GM18499 (cell line): ENCODE data around the gene CDKN2B-AS1.
"Not testable (repeated sequence)": the region's sequence is repeated elsewhere in the genome, so short reads cannot be mapped to it uniquely, and the experiment has no call there.

Experiments
- ATAC-seq: cut with Tn5 transposase; IDR thresholded peaks from one replicate; pipeline ENCODE4 v1.9.1; 2021; ENCODE audit warnings: moderate number of reproducible peaks; ENCODE audit not compliant: insufficient read depth, unreplicated experiment

CDKN2B-AS1 gene

DNA sequence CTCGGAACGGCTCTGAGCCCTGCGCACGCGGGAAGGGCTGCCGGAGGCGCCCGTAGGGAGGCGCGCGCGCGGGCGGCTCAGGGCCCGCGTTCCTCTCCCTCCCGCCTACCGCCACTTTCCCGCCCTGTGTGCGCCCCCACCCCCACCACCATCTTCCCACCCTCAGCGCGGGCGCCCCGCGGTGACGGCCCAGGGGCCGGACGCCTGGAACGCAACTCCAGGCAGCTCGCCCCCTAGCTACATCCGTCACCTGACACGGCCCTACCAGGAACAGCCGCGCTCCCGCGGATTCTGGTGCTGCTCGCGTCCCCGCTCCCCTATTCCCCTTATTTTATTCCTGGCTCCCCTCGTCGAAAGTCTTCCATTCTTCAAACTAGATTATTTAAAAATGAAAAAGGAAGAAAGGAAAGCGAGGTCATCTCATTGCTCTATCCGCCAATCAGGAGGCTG is at the start of gene CDKN2B-AS1:
CDKN2B-AS1 (plus strand) TSS at position 236 of the 450 bp plus-strand sequence.
- ATAC-seq = peak; percentile 6

DNA sequence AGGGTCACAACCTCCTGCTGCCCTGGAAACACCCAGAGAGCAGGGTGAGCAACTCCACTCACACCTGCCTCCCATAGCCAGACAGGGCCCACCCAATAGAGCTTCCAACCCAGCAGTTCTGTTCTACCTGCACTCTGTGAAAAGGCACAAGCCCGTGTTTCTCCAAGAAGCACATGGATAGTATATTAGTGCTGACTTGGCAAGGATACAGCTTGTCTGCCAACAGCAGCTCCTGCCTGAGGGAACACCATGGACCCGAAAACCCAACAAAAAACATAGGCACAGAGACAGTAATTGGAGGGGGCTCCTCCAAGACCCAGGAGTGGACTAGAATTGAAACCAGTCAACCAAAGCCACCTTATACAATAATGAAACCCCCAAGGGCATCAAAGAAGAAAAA is 49.0 kb upstream of the CDKN2B-AS1 start:
- no peak for ATAC-seq

DNA sequence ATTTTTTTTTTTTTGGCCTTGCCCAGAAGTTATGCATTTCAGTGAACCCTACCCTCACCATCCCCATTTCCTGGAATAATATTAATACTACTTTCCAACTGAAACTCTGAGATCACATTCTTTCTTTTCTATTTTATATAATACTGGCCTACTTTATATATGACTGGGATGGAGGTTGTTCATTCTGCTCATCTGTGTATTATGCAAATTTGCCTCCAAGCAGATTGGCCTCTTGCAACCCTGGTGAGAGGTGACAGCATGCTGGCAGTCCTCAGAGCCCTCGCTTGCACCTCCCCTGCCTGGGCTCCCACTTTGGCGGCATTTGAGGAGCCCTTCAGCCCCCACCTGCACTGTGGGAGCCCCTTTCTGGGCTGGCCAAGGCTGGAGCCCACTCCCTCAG is 35.8 kb upstream of the CDKN2B-AS1 start:
- no peak for ATAC-seq

DNA sequence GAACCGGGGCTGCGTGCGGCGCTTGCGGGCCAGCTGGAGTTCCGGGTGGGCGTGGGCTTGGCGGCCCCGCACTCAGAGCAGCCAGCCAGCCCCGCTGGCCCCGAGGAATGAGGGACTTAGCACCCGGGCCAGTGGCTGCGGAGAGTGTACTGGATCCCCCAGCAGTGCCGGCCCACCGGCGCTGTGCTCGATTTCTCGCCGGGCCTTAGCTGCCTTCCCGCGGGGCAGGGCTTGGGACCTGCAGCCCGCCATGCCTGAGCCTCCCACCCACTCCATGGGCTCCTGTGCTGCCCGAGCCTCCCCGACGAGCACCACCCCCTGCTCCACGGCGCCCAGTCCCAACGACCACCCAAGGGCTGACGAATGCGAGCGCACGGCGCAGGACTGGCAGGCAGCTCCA is 35.3 kb upstream of the CDKN2B-AS1 start:
- ATAC-seq = not testable (repeated sequence)

DNA sequence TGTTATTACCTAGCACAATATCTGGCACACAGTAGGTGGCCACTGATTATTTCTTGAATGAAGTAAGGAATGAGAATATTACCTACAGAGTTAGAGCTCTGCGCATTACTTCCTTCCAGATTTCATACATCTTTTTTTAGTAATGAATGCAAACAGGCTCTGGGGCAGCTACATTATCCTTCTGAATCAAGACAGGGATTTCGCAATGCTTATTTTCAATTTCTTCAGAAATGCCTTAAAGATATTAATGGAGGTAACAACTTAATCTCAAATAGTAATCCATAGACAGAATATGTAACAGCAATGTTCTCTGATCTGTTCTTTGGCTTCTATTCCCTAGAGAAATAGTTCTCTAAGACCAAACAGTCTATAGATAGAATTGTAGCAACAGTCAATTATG is 33.0 kb upstream of the CDKN2B-AS1 start:
- ATAC-seq = no peak

DNA sequence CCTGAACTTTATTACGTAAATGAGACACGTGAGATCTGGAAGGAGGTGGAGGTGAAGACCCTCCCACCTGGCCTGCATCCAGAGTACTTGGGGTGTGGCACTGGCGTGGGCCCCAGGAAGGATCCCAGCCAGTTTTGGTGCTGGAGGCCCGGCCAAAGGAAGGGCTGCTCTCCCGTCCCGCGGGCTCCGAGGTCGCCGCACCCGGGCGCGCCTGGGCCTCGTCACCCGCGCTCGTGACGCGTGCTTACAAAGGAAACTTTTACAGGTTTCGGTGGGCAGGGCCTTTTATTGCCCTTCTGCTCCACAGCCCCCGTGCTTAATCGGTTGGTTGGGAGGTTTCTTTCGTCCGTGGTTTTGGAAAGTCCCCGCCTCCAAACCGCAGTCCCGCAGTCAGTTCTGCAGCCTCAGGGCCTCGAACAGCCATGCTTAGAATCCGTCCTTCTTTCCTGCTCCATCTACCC is 29.6 kb upstream of the CDKN2B-AS1 start:
- no peak for ATAC-seq

DNA sequence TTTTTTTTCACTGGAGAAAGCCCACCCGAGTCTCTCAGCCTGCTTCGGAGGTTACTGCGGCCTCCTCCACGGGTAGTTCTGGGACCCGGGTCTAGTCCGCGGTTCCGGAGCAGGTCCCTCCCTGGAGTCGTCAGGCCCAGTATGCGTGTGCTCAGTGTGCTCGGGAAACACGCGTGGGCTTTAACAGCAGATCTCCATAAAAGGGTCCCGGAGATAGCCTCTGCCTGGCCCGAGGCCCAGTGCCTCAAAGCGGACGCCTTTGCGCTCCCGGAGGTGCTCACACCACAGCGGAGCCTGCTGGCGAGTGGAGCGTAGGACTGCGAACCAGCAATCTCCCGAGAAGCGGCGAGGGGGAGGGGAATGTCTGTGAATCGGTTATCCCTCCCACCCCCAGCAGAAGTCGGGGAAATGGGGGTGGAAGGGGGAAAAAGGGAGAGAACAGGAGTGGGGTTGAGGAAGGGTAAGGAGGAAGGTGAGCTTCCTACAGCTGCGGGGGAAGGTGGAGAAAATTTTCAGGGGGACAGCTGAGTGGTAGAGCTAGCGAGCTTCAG is 29.1 kb upstream of the CDKN2B-AS1 start:
- ATAC-seq = peak; percentile 50

DNA sequence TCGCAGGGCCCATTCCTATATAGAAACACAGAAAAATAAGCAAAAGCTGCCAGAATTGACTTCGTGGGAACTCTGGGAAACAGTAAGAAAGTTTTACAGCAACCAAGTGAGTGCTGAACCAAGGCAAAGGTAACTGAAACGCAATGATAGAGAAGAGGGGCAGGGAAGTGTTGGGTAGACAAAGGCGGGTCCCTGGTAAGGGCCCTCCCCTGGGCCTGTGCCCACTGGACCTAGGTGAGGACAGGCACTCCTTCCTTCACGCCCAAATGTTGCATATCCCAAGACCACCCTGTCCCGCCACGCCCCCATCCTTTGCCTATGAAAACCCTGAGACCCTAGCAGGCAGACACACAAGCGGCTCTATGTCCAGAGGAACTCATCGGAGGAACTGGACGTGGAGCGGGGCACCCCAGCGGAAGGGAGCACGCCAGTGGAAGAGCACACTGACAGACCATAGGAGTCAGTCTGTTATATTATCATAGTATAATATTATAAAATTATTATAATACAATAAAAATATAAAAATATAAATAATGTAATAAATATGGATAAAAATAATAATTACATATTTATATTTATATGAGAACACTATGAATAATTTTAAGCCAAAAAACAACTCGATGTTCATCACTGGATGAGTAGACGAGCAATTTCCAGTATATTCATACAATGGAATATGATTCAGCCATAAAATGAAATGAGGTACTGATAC is 28.3 kb upstream of the CDKN2B-AS1 start:
- no peak for ATAC-seq

DNA sequence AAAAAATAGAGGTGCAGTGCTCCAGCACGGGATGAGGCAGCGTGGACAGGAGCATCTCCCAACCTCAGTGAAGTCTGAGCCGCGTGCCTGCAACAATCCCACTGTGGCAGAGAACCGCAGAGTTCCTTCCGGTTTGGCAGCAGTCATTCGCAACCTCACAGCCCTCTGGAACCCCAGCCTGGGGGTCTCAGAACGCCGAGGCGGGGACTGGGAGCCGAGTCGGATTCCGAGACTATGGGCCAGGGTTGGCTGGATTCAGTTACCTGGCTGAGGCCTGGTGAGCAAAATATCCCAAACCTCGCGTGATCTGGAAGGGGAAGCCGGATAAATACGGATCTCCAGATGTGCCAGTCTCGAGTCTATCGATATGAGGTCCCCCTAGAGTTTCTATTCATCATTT is 27.4 kb upstream of the CDKN2B-AS1 start:
- no peak for ATAC-seq

DNA sequence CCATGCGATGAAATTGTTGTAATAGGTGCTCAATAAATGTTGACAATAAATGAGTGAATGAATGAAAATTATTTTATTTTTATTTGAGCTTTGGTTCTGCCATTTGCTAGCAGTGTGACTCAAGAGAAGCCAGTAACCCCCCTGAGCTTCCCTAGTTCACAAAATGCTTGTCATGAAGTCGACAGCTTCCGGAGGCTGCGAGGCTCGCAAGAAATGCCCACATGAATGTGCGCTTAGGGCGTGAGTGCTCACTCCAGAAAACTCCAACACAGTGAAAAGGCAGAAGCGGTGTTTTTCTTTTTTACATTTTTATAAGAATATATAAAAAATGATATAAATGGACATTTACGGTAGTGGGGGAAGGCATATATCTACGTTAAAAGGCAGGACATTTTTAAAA is 26.9 kb upstream of the CDKN2B-AS1 start:
- no peak for ATAC-seq

DNA sequence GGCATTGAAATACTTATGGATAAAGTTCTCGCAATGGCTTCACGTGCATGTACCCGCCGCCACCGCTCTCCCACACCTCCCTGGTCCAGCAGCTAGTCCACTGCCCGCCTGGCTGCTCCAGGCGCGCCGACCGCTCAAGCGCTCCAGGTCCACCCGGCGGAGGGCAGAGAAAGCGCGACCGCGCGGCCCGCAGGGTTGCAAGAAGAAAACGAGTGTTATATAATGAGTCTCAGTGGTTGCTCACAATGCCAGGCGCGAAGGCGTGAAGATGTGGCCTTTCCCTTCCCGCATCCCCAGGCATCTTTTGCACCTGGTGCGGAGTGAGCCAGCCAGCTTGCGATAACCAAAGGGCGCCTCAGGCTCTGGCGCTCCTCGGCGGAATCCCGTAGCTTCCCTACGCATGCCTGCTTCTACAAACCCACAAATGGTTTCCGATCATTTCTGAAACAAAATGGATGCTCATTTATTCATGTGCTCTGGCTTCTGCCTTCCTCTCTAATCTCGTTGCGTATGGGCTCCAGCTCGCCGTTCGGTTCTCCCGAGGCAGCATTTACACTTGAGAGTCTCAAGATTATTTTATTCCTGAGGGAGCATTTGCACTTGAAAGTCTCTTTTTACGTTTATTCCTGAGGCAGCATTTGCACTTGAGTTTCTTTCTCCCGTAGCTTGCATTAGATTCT is 26.1 kb upstream of the CDKN2B-AS1 start:
- no peak for ATAC-seq

DNA sequence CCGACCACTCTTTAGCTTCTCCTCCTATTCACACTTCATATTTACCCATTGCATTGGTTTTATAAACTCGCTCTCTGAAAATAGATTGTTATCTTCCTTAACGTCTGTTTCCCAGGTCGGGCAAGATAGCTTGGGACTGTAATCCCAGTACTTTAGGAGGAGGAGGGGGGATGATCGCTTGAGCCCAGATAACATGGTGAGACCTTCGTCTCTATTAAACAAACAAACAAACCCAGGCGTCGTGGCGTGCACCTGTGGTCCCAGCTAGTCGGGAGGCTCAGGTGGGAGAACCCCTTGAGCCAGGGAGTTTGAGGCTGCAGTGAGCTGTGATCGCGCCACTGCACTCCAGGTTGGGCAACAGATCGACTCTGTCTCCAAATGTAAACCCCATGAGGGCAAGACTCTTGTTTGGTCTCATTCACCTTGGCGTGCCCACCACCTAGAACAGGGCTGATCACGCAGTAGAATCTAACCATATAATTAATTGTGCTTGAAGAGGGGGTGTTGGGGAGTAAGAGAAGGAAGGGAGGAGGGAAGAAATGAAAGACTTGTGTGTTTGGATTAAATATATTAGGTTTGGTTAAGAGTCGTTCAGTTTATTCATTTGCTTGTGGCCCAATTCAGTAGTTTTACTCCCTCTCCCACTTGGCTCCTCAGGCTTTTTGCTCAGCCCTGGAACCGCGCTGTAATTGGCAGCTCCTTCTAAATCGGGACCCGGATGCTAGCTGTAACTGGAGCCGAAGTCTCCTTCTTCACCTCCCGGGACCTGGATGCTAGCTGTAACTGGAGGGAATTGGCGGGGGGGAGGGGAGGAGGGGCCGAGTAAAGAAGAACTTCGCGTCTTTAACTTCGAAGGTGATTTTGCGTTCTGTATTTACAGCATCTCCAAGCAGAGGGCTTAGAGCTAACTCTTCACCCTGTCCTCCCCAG is 25.3 kb upstream of the CDKN2B-AS1 start:
- no peak for ATAC-seq

DNA sequence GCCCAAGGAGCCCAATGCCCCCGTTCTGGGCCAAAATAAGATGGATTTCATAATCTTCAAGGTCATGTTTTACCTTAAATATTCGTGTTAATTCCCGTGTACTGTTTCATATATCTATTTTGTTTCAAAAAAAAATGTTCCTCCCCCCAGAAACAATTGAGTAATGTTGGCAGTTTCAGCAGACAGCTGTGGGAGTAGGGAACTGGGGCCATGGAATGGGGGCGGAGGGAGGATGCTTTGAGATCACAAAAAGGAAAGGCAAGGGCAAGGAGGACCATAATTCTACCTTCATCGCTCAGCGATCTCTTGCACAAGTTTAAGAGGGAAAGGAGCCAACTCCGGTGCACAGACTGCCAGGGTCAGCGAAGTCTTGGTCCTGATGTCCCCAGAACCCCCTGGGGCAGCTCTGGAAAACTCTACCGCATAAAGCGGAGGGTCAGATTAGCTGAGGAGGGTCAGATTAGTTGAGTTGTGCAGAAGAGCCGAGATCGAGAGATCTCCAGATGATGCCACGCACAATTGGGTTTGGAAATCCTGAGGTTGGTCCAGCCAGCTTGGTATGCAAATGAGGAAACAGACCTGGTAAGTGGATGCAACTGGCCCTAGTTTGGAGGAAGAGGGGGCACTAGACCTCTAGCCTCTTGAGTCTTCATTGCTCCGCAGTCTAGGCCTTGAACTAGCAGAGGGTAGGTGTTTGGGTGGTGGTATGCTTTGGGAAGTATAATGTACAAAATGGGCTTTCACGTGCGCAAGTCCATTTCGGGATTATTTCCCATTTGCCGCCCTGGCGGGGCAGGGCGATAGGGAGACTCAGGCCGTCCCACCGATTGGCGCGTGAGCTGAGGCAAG is 24.4 kb upstream of the CDKN2B-AS1 start:
- no peak for ATAC-seq

DNA sequence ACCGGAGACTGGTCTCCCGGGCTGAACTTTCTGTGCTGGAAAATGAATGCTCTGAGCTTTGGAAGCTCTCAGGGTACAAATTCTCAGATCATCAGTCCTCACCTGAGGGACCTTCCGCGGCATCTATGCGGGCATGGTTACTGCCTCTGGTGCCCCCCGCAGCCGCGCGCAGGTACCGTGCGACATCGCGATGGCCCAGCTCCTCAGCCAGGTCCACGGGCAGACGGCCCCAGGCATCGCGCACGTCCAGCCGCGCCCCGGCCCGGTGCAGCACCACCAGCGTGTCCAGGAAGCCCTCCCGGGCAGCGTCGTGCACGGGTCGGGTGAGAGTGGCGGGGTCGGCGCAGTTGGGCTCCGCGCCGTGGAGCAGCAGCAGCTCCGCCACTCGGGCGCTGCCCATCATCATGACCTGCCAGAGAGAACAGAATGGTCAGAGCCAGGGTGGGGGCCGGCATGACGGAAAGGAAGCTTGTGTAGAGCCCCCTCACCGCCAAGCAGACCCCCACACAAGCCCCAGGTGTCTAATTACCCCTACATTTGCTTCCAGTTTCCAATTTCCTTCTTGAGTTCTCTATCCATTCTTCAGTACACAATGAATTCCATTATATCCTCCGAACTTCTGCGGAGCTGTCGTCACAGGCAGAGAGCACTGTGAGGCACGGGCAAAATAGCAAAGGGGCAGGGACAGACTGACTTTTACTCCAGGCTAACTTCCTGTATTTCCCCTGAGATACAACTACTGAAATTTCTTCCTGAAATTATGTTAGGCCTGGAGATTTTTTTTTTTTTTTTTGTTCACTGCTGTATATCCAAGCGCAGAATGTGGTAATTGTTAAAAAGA is 23.6 kb upstream of the CDKN2B-AS1 start:
- ATAC-seq = no peak

DNA sequence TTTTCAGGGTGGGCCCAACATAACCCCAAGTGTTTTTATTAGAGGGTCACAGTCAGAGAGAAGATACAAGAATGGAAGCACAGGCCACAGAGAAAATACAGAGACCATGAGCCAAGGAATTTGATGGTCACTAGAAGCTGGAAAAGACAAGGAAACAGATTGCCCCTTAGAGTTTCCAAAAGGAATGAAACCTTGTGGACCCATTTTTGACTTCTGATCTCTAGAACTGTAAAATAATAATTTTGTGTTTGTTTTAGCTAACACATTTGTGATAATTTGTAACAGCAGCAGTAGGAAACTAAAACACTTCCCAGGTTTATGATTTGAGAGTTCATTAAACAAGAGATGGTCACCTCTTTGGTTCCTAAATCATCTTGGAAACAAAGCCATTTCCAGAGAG is 22.2 kb upstream of the CDKN2B-AS1 start:
- ATAC-seq = no peak

DNA sequence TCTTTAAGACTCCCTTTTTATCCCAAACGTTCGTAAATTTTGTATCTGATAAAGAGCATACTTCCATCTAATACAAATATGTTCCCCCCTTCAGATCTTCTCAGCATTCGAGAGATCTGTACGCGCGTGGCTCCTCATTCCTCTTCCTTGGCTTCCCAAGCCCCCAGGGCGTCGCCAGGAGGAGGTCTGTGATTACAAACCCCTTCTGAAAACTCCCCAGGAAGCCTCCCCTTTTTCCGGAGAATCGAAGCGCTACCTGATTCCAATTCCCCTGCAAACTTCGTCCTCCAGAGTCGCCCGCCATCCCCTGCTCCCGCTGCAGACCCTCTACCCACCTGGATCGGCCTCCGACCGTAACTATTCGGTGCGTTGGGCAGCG is 20.3 kb upstream of the CDKN2B-AS1 start:
- ATAC-seq = no peak

DNA sequence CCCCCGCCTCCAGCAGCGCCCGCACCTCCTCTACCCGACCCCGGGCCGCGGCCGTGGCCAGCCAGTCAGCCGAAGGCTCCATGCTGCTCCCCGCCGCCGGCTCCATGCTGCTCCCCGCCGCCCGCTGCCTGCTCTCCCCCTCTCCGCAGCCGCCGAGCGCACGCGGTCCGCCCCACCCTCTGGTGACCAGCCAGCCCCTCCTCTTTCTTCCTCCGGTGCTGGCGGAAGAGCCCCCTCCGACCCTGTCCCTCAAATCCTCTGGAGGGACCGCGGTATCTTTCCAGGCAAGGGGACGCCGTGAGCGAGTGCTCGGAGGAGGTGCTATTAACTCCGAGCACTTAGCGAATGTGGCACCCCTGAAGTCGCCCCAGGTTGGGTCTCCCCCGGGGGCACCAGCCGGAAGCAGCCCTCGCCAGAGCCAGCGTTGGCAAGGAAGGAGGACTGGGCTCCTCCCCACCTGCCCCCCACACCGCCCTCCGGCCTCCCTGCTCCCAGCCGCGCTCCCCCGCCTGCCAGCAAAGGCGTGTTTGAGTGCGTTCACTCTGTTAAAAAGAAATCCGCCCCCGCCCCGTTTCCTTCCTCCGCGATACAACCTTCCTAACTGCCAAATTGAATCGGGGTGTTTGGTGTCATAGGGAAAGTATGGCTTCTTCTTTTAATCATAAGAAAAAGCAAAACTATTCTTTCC is 19.7 kb upstream of the CDKN2B-AS1 start:
- no peak for ATAC-seq

DNA sequence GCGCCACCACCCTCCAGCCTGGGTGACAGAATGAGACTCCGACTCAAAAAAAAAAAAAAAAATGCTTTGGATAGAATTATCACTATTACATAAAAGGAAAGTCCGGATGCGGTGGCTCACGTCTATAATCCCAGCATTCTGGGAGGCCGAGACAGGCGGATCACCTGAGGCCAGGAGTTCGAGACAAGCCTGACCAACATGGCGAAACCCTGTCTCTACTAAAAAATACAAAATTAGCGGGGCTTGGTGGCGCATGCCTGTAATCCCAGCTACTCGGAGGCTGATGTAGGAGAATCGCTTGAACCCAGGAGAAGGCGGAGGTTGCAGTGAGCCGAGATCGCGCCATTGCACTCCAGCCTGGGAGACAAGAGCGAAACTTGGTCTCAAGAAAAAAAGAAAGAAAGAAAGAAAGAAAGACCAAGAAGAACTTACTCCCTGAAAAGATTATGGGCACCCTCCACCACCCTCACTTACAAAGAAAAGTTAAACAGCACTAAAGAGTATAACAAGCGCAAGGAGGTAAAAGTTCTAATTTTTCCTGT is 18.2 kb upstream of the CDKN2B-AS1 start:
- no peak for ATAC-seq
